ENCODE data around the gene FXYD6.

DNA sequence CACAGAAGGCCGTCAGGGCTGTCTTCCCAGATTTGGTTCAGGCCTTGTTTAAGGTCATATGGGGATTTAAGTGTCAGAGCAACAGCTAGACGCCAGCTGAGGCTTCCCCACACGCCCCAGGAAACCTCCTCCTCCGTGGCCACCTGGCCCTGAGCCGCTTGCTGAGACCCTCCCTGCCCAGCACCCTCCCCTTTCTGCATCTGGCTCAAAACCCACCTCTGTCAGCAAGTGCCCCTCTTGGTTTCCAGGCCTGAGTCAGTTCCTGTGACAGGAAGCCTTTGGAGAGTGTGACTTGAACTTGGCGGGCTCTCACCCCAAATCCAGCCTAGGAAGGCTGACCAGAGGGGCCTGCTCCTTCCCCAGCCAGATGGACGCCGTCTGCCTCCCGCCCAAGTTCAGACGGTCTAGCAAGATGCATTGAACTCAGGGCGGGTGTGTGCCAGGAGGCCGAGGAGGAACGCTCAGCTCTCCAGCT, 52.5 kb downstream of the FXYD6 start:
- TF ChIP-seq POLR2A (IDR thresholded peaks at IDR 0.05; ENCODE audit: low read length): no peak
- TF ChIP-seq GATA1 (IDR thresholded peaks at IDR 0.05; ENCODE audit: low read depth, low read length): no peak

All from erythroblast (primary cell).